Amygdala (tissue), 56 donors: ENCODE results near the gene ZNF605.
"Not testable (repeated sequence)": the region's sequence is repeated elsewhere in the genome, so short reads cannot be mapped to it uniquely, and the experiment has no call there.

ENCODE experiments used
- DNase-seq, 56 donors: peaks; one replicate each; lab custom pipeline; 2025; lab: John Stamatoyannopoulos, UW

ZNF605 gene

GRCh38 chr12:132949936-132950837 is 5.9 kb downstream of the ZNF605 start:
- no peak for DNase-seq

GRCh38 chr12:132948146-132949066 is 7.7 kb downstream of the ZNF605 start:
- no peak for DNase-seq

DNA sequence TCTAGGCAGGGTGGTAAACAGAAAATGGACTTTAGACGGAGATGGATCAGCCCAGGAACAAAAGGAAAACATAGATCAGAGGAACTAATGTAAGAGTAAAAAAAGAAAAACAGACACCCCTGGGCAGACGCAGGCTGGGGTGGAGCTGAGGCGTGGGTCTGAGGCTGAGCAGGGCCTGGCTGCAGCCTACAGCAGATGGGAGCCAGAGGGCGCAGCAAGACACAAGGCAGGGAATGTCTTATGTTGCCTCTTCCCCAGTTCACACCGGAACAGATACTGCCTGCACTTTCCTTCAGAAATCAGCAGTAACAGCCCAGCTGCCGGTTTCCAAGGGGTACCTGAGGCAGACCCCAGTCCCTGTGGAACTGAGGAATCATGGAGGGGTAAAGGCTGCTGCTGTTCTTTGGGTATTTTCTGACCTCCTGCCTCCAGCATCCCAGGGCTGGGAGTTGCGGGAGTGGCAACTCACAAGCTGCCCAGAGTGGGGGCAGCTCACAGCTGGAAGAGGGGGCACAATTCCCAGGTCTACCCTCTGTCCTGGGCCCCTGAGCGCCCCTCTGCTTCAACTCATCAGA is 9.8 kb downstream of the ZNF605 start:
- DNase-seq, result no peak

- no peak for DNase-seq
Measured at GRCh38 chr12:132945806-132946205, 10.3 kb downstream of the ZNF605 start.

DNA sequence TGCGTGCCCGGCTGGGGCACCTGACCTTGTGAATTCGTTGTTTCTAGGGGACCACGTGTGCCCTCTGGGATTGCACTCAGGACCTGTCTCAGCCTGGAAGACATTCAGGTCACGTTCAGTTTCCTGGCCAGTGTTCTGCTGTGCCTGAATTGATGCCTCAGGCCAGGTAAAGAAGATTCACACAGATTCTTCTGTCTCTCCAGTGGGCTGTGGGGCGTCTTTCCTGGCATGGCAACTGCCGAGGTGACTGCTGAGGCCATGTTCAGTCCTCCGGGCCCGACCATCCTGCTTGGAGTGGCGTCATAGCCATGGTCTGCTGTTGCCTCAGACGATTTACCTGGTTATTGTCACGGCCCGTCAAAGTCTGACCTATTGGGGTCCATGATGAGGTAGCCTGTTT is 13.5 kb downstream of the ZNF605 start:
- no peak for DNase-seq

DNA sequence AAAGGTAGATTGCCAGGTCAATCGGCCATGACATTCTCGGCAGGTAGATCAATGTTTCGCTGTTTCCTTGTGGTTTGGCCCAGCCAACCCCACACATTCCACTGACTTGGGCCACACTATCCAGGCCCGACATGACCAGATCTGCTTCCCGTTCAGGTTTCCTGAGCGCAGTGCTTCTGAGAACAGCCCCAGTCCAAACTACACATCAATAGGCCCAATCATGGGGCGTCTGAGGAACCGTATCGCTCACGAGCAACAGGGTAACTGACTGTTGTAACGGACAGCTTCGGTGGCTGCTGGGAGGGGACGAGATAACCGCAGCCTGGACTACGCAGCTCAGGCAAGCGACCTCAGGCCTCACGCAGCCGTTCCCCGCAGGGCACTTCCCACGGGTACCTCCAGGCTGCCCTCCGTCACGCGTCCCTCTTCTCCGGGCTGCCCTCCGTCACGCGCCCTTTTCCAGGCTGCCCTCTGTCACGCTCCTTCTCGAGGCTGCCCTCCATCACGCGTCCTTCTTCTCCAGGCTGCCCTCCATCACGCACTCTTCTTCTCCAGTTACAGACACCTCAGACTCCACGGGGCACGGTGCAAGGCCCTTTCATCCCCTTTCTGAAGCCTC is 14.7 kb downstream of the ZNF605 start:
- no peak for DNase-seq

DNA sequence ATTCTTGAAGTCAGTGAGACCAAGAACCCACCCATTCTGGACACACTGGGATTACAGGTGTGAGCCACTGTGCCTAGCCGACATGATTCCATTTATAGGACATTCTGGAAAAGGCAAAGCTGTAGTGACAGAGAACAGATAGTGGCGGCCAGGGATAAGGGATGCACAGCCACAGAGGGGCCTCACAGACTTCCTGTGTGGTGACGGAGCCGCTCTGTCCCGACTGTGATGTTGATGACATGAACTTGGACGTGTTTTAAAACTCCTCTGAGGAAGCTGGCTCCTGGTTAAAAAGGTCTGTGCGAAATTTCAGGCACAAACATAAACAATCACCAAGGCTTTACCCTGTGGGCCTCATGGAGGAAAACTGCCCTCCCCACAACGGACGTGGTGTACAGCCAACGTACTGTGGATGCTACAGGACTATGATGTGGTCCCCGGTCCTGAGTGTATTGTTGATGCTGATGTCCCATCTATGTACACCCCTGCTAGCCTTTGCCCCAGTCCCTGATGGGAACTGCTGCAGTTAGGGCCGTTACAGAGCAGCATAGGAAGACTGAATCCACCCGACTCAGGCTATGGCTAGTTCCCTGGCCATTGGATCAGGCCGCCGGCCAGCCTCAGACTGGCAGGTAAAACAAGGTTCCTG is 15.9 kb downstream of the ZNF605 start:
- DNase-seq, result no peak

GRCh38 chr12:132938807-132939206 is 17.3 kb downstream of the ZNF605 start:
- not testable (repeated sequence) for DNase-seq

DNA sequence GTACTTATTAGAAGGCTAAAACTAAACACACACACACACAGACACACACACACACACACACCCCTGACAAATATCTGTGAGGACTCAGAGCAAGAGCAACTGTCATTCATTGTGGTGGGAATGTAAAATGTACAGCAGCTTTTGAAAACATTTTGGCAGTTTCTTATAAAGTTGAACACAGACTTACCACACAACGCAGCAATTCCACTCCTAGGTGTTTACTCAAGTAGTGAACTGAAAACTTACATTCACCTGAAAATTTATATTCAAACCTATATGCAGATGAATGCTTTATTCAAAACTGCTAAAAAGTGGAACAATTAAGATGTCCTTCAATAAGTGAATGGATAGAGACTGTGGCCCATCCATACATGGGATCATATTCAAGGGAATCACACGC is 18.6 kb downstream of the ZNF605 start:
- DNase-seq, result no peak

DNA sequence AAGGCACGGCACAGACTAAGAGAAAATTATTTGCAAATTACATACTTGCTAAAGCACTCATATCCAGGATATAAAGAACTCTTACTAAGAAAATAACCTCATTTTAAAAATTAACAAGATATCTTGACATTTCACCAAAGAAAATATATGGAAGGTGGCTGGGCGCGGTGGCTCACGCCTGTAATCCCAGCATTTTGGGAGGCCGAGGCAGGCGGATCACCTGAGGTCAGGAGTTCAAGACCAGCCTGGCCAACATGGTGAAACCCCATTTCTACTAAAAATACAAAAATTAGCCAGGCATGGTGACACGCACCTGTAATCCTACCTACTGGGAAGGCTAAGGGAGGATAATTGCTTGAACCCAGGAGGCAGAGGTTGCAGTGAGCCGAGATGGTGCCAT is 19.2 kb downstream of the ZNF605 start:
- DNase-seq, result not testable (repeated sequence)

DNA sequence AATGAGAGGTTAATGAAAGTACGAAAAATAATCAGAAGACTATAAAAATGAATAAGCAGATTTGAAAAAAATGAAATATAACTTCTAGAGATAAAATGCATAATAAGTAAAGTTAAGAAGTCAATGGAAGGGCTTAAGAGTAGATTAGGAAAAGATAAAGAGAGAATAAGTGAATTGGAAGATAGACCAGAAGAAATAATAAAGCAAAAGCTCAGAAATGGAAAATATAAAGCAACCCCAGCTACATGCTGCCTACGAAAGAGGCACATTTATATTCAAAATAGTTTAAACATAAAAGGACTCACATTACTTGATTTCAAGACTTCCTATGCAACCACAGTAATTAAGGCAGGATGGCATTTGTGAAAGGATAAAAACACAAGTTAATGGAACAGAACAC is 19.9 kb downstream of the ZNF605 start:
- DNase-seq, result no peak

GRCh38 chr12:132926415-132926833 is 29.7 kb downstream of the ZNF605 start:
- no peak for DNase-seq

GRCh38 chr12:132925597-132926414 is 30.3 kb downstream of the ZNF605 start:
- DNase-seq, result no peak

GRCh38 chr12:132924356-132924755 is 31.8 kb downstream of the ZNF605 start:
- DNase-seq, result no peak

DNA sequence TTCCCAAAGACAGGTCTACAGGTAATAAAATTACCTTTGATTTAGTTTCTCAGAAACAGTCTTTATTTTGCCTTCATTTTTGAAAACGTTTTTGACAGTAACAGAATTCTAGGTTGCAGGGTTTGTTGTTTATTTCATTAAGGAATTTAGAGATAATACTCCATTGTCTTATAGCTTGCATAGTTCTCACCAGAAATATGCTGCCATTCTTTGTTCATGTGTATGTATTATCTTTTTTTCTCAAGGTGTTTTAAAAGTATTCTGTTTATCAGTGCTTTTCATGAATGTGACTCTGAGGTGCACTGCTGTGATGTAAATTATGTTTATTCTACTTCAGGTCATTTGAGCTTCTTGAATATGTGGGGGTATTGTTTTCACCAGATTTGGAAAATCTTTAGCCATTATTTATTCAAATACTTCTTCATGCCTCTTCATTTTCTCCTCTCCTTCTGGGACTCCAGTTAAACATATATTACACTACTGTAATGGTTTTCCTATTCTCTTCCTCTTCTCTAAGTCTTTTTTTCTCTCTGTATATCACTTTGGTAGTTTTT is 32.7 kb downstream of the ZNF605 start:
- no peak for DNase-seq

GRCh38 chr12:132922676-132923075 is 33.4 kb downstream of the ZNF605 start:
- no peak for DNase-seq

DNA sequence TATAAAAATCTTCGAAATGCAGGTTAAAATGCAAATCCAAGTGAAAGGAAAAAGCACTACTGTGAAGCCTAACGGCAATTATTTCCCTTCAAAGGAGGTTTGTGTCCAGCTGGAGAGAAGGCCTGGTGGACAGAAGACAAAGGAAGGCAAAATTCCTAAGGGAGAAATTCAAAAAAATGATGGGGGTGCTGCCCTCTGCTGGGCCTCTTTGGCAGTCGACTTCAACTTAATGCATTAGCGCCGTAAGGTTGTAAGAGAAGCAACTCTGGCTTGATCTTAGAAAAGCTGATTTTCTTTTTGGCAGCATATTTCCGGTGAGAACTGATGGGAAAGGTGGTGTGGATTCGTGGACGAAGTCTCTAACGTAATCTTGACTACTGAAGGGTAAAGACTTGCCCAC is 34.4 kb downstream of the ZNF605 start:
- no peak for DNase-seq

DNA sequence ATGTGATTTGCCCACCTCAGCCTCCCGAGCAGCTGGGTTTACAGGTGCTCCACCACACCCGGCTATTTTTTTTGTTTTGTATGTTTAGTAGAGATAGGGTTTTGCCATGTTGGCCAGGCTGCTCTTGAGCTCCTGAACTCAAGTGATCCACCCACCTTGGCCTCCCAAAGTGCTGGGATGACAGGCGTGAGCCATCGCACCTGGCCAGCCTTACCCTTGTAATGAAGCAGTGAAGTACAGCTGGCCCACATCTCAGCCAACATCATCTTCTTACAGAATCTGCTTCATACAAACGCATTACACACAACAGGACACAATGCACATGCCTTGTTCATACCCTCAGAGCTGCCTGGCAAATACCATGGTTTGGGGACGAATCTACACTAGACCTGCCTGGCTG is 37.4 kb downstream of the ZNF605 start:
- DNase-seq, result no peak

DNA sequence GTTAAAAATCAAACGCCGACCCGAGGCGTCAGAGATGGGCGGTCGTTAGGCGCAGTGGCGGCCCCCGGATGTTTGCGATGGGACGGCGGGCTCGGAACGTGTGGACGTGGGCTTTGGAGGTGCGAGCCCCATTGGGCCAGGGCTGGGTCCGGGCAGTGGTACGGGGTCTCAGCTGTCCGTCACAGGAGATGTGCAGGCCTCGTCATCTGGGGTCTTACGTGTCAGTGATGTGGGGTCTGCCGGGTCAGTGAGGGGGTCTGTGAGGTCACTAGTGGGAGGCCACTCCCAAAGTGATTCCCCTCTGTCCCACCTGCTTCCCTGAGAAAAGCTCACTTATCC is 47.1 kb downstream of the ZNF605 start:
- DNase-seq, result peak in 2 of 56 donors; percentile 52 to 78
